NB4 (cell line): Measurements from ENCODE around the gene SHLD1.

Source experiments
- DNase-seq: peaks from one replicate; pipeline ENCODE4 v3.0.0; 2010; ENCODE audit warnings: low read depth
- H3K4me3 ChIP-seq: one replicate; pipeline ENCODE4 v1.5.1; 2011; ENCODE audit warnings: mild to moderate bottlenecking, low read depth, low read length, moderate library complexity
- CTCF ChIP-seq: IDR thresholded peaks from one replicate; pipeline ENCODE4 v1.5.1; 2012; ENCODE audit warnings: low read depth, low read length
- MAX ChIP-seq: IDR thresholded peaks from 2 replicates; pipeline ENCODE4 v1.6.1; 2011; ENCODE audit warnings: low read depth, low read length
- MYC ChIP-seq: IDR thresholded peaks from 2 replicates; pipeline ENCODE4 v1.6.1; 2011; ENCODE audit warnings: low read depth, low read length
- POLR2A ChIP-seq: IDR thresholded peaks from 2 replicates; pipeline ENCODE4 v1.6.1; 2011; ENCODE audit warnings: mild to moderate bottlenecking; ENCODE audit not compliant: insufficient read length; ENCODE audit errors: extremely low read depth

Gene SHLD1

GRCh38 chr20:5831539-5832237 is 81.5 kb downstream of the SHLD1 start:
- DNase-seq: no peak
- TF ChIP-seq MYC (no peak), MAX (no peak), POLR2A (no peak), CTCF (no peak)
- no peak overlapping the region for H3K4me3 ChIP-seq

GRCh38 chr20:5833309-5833941 is 83.2 kb downstream of the SHLD1 start:
- no peak for DNase-seq
- no peak overlapping the region for H3K4me3 ChIP-seq
- TF ChIP-seq POLR2A (no peak), CTCF (no peak), MYC (no peak), MAX (no peak)

- no peak overlapping the region for H3K4me3 ChIP-seq
- no peak for DNase-seq
- TF ChIP-seq POLR2A (no peak), CTCF (no peak)
Observed at GRCh38 chr20:5834436-5835005, 84.3 kb downstream of the SHLD1 start.

- no peak overlapping the region for H3K4me3 ChIP-seq
- DNase-seq: no peak
- TF ChIP-seq CTCF: no peak
- TF ChIP-seq MYC: no peak
Observed at GRCh38 chr20:5835321-5835821, 85.2 kb downstream of the SHLD1 start.

GRCh38 chr20:5835871-5836270 is 85.7 kb downstream of the SHLD1 start:
- no peak for DNase-seq
- no peak overlapping the region for H3K4me3 ChIP-seq
- TF ChIP-seq MAX: no peak
- no peak for TF ChIP-seq MYC
- TF ChIP-seq POLR2A: no peak
- no peak for TF ChIP-seq CTCF

GRCh38 chr20:5836569-5836968 is 86.4 kb downstream of the SHLD1 start:
- DNase-seq: no peak
- H3K4me3 ChIP-seq: no peak overlapping the region
- TF ChIP-seq CTCF: no peak
- TF ChIP-seq MAX: no peak
- TF ChIP-seq POLR2A: no peak
- TF ChIP-seq MYC: no peak
